ENCODE measurements around the gene GTF2F2.

Gene GTF2F2

GRCh38 chr13:45141369-45141768 is 21.1 kb downstream of the GTF2F2 start:
- TF ChIP-seq CTCF (IDR thresholded peaks at IDR 0.05; ENCODE audit: insufficient read depth, low read depth, low read length, missing control alignments): no peak

GRCh38 chr13:45142440-45143345 is 22.4 kb downstream of the GTF2F2 start:
- no peak for TF ChIP-seq CTCF (IDR thresholded peaks at IDR 0.05; ENCODE audit: insufficient read depth, low read depth, low read length, missing control alignments)
- no peak for DNase-seq (ENCODE audit: low read depth)
- H3K4me3 ChIP-seq (ENCODE audit: low read depth, low read length): no peak overlapping the region

More at GRCh38 chr13:45141369-45141768, 21.1 kb downstream of the GTF2F2 start:
- H3K4me3 ChIP-seq (ENCODE audit: low read depth, low read length): no peak overlapping the region
- no peak for DNase-seq (ENCODE audit: low read depth)

GRCh38 chr13:45143346-45143751 is 23.0 kb downstream of the GTF2F2 start:
- H3K4me3 ChIP-seq (ENCODE audit: low read depth, low read length): no peak overlapping the region
- no peak for TF ChIP-seq CTCF (IDR thresholded peaks at IDR 0.05; ENCODE audit: insufficient read depth, low read depth, low read length, missing control alignments)
- no peak for DNase-seq (ENCODE audit: low read depth)

GRCh38 chr13:45149964-45150363 is 29.7 kb downstream of the GTF2F2 start:
- DNase-seq (ENCODE audit: low read depth): no peak
- no peak for TF ChIP-seq CTCF (IDR thresholded peaks at IDR 0.05; ENCODE audit: insufficient read depth, low read depth, low read length, missing control alignments)
- H3K4me3 ChIP-seq (ENCODE audit: low read depth, low read length): no peak overlapping the region

- DNase-seq (ENCODE audit: low read depth): no peak
- no peak overlapping the region for H3K4me3 ChIP-seq (ENCODE audit: low read depth, low read length)
- no peak for TF ChIP-seq CTCF (IDR thresholded peaks at IDR 0.05; ENCODE audit: insufficient read depth, low read depth, low read length, missing control alignments)
These were observed 36.5 kb downstream of the GTF2F2 start for GRCh38 chr13:45156565-45157361.

GRCh38 chr13:45162194-45162593 is 41.9 kb downstream of the GTF2F2 start:
- no peak overlapping the region for H3K4me3 ChIP-seq (ENCODE audit: low read depth, low read length)
- no peak for DNase-seq (ENCODE audit: low read depth)
- no peak for TF ChIP-seq CTCF (IDR thresholded peaks at IDR 0.05; ENCODE audit: insufficient read depth, low read depth, low read length, missing control alignments)
